Fibroblast of villous mesenchyme (primary cell): ENCODE results near the gene ELN. TPM values are rescaled to one million over a fixed set of nuclear protein-coding genes. Genes with fewer than 3 reads are reported as not detected.

ENCODE experiments used
- DNase-seq: peaks from one replicate; pipeline ENCODE4 v3.0.0-alpha.2; 2010; ENCODE audit warnings: low read depth
- H3K4me3 ChIP-seq: 2 replicates; pipeline ENCODE4 v1.5.1; 2011; ENCODE audit warnings: low read depth, mild to moderate bottlenecking, low read length
- CTCF ChIP-seq: IDR thresholded peaks from 2 replicates; pipeline ENCODE4 v1.5.1; 2012; ENCODE audit warnings: low read depth, mild to moderate bottlenecking, low read length; ENCODE audit not compliant: insufficient read depth
- total RNA-seq: library from RNA; depleted of rRNA; stranded (reverse); fragments of >200 nt; gene quantifications from 2 replicates; pipeline ENCODE4 v1.2.3, GENCODE V29; 2012

Gene ELN
- total RNA-seq, 1 donor, result under 0.01 TPM

- H3K4me3 ChIP-seq, result no peak overlapping the region
- DNase-seq, result peak; percentile 82
- no peak for TF ChIP-seq CTCF
Measured at GRCh38 chr7:73992101-73992562, 35.8 kb upstream of the ELN start.

DNA sequence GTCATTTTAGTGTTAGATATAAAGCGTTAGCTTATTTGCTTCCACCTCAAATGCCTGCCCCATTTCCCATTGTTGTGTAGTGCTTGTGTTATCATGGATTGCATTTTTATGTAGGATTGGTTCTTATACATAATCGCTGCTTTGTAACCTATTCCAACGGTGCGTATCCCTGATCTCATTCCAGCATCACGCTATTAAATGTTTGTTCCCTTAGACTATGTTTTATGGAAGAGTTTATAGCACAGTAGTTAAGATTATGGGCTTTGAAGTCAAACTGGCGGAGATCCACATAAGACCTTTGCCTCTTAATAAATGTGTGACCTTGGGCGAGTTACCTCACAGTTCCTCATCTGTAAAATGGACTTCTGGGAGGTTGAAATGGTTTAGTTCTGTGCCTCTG lies 34.0 kb upstream of the ELN start:
- TF ChIP-seq CTCF, result no peak
- no peak for DNase-seq
- no peak overlapping the region for H3K4me3 ChIP-seq

DNA sequence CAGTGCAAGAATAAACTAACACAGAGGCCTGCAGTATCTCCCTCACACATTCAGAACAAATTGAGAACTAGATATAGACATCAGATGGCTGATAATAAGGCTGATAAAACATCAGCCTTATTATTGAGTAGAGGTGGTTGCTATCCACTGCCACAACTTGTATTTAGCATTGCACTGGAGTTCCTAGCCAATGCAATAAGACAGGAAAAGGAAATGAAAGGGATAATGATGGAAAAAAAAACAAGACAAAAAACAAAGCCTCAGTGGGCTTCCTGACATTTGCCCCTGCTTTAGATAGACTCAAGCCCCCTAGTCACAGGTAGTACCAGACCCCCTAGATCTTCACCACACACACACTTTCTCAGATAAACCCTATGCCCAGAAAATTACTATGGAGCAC lies 33.2 kb upstream of the ELN start:
- DNase-seq, result no peak
- no peak for TF ChIP-seq CTCF
- H3K4me3 ChIP-seq, result no peak overlapping the region

- TF ChIP-seq CTCF, result no peak
- no peak overlapping the region for H3K4me3 ChIP-seq
- peak; percentile 77 for DNase-seq
Measured at GRCh38 chr7:73995330-73995729, 32.6 kb upstream of the ELN start.

- no peak overlapping the region for H3K4me3 ChIP-seq
- DNase-seq, result no peak
- TF ChIP-seq CTCF, result no peak
Measured at GRCh38 chr7:73995821-73996511, 32.0 kb upstream of the ELN start.

DNA sequence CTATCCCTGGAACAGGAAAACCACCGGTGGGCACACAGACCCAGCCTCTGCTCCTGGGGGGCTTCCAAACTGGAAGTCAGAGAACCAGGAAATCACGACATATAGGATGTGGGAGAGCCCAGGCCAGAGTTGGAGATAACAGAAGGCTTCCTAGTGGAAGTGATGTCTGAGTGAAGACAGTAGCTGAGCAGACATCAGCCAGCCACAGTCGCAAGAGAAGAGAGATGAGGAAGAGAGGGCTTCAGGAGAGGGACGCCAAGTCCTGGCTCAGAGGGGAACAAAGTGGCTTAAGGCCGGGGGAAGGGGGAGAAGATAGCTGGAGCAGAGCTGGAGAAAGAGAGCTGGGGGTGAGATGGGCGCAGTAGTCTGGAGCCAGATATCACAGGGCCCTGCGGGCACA lies 30.9 kb upstream of the ELN start:
- no peak for DNase-seq
- H3K4me3 ChIP-seq, result no peak overlapping the region
- TF ChIP-seq CTCF, result no peak
